Measurements from ENCODE around the gene SMTN.

The SMTN gene

GRCh38 chr22:31136155-31136554 lies 55.0 kb downstream of the SMTN start:
- Mint-ChIP-seq H3K9me3 (no peaks in the 10 kb centered on the region), H3K27ac (no peak overlapping the region), H3K27me3 (no peaks in the 10 kb centered on the region), H3K4me1 (no peaks in the 10 kb centered on the region), H3K36me3 (ENCODE audit: low read depth) (no peaks in the 10 kb centered on the region), H3K4me3 (no peak overlapping the region)
- DNase-seq (no peak), ATAC-seq (no peak)

- no peak overlapping the region for H3K27ac Mint-ChIP-seq
- H3K9me3 Mint-ChIP-seq: no peaks in the 10 kb centered on the region
- ATAC-seq (no peak), DNase-seq (no peak)
- H3K27me3 Mint-ChIP-seq: no peaks in the 10 kb centered on the region
- no peaks in the 10 kb centered on the region for H3K36me3 Mint-ChIP-seq (ENCODE audit: low read depth)
- no peak overlapping the region for H3K4me3 Mint-ChIP-seq
- no peaks in the 10 kb centered on the region for H3K4me1 Mint-ChIP-seq
Measured at GRCh38 chr22:31136711-31137110, 55.6 kb downstream of the SMTN start.

- Mint-ChIP-seq H3K9me3 (no peaks in the 10 kb centered on the region), H3K36me3 (ENCODE audit: low read depth) (no peaks in the 10 kb centered on the region), H3K4me1 (no peaks in the 10 kb centered on the region), H3K27ac (no peak overlapping the region), H3K4me3 (no peak overlapping the region), H3K27me3 (no peaks in the 10 kb centered on the region)
- no peak for DNase-seq
- ATAC-seq: no peak
Measured at GRCh38 chr22:31137721-31138120, 56.6 kb downstream of the SMTN start.

GRCh38 chr22:31138126-31138525 lies 57.0 kb downstream of the SMTN start:
- DNase-seq: no peak
- no peak for ATAC-seq
- Mint-ChIP-seq H3K4me3 (no peak overlapping the region), H3K27ac (no peak overlapping the region), H3K4me1 (no peaks in the 10 kb centered on the region), H3K36me3 (ENCODE audit: low read depth) (no peaks in the 10 kb centered on the region), H3K27me3 (no peaks in the 10 kb centered on the region), H3K9me3 (no peaks in the 10 kb centered on the region)

- Mint-ChIP-seq H3K36me3 (ENCODE audit: low read depth) (no peaks in the 10 kb centered on the region), H3K27me3 (no peaks in the 10 kb centered on the region), H3K4me1 (no peaks in the 10 kb centered on the region), H3K4me3 (no peak overlapping the region), H3K9me3 (no peaks in the 10 kb centered on the region), H3K27ac (no peak overlapping the region)
- DNase-seq (no peak), ATAC-seq (no peak)
Measured at GRCh38 chr22:31139066-31139465, 57.9 kb downstream of the SMTN start.

GRCh38 chr22:31139866-31140716 lies 59.0 kb downstream of the SMTN start, which contains the start of gene PLA2G3:
Gene PLA2G3 (minus strand): TSS chr22:31140508. CDS start chr22:31140354, 154 bp downstream.
- Mint-ChIP-seq H3K27ac (no peak within 1 kb of the TSS), H3K4me1 (no peaks in the 10 kb centered on the region), H3K9me3 (peaks cover 5% of the 10 kb centered on the region), H3K27me3 (no peaks in the 10 kb centered on the region), H3K4me3 (no peak within 1 kb of the TSS), H3K36me3 (ENCODE audit: low read depth) (no peaks in the 10 kb centered on the region)
- no peak for ATAC-seq
- no peak for DNase-seq

- Mint-ChIP-seq H3K36me3 (ENCODE audit: low read depth) (no peaks in the 10 kb centered on the region), H3K4me3 (no peak overlapping the region), H3K9me3 (peaks cover 6% of the 10 kb centered on the region), H3K27ac (no peak overlapping the region), H3K27me3 (no peaks in the 10 kb centered on the region), H3K4me1 (no peaks in the 10 kb centered on the region)
- no peak for ATAC-seq
- DNase-seq: no peak
Measured at GRCh38 chr22:31140746-31141145, 59.6 kb downstream of the SMTN start.

- H3K9me3 Mint-ChIP-seq: peaks cover 6% of the 10 kb centered on the region
- no peaks in the 10 kb centered on the region for H3K36me3 Mint-ChIP-seq (ENCODE audit: low read depth)
- H3K27me3 Mint-ChIP-seq: no peaks in the 10 kb centered on the region
- ATAC-seq (no peak), DNase-seq (no peak)
- no peaks in the 10 kb centered on the region for H3K4me1 Mint-ChIP-seq
- H3K4me3 Mint-ChIP-seq: no peak overlapping the region
- no peak overlapping the region for H3K27ac Mint-ChIP-seq
Measured at GRCh38 chr22:31141551-31141950, 60.4 kb downstream of the SMTN start.

- Mint-ChIP-seq H3K4me3 (no peak overlapping the region), H3K9me3 (peaks cover 6% of the 10 kb centered on the region), H3K4me1 (no peaks in the 10 kb centered on the region), H3K27ac (no peak overlapping the region), H3K36me3 (ENCODE audit: low read depth) (no peaks in the 10 kb centered on the region), H3K27me3 (no peaks in the 10 kb centered on the region)
- no peak for DNase-seq
- ATAC-seq: no peak
Measured at GRCh38 chr22:31142285-31142684, 61.2 kb downstream of the SMTN start.

- no peak for ATAC-seq
- H3K27ac Mint-ChIP-seq: no peak overlapping the region
Measured at GRCh38 chr22:31143038-31143437, 61.9 kb downstream of the SMTN start.

GRCh38 chr22:31143537-31143936 lies 62.4 kb downstream of the SMTN start:
- Mint-ChIP-seq H3K9me3 (peaks cover 6% of the 10 kb centered on the region), H3K36me3 (ENCODE audit: low read depth) (no peaks in the 10 kb centered on the region), H3K4me1 (no peaks in the 10 kb centered on the region), H3K4me3 (no peak overlapping the region), H3K27me3 (no peaks in the 10 kb centered on the region), H3K27ac (no peak overlapping the region)
- no peak for ATAC-seq
- no peak for DNase-seq

More at GRCh38 chr22:31143038-31143437, 61.9 kb downstream of the SMTN start:
- peaks cover 6% of the 10 kb centered on the region for H3K9me3 Mint-ChIP-seq
- no peaks in the 10 kb centered on the region for H3K36me3 Mint-ChIP-seq (ENCODE audit: low read depth)
- H3K4me3 Mint-ChIP-seq: no peak overlapping the region
- no peak for DNase-seq
- H3K4me1 Mint-ChIP-seq: no peaks in the 10 kb centered on the region
- H3K27me3 Mint-ChIP-seq: no peaks in the 10 kb centered on the region

GRCh38 chr22:31144223-31144622 lies 63.1 kb downstream of the SMTN start:
- Mint-ChIP-seq H3K36me3 (ENCODE audit: low read depth) (no peaks in the 10 kb centered on the region), H3K27ac (no peak overlapping the region), H3K9me3 (peaks cover 6% of the 10 kb centered on the region), H3K27me3 (no peaks in the 10 kb centered on the region), H3K4me1 (no peaks in the 10 kb centered on the region), H3K4me3 (no peak overlapping the region)
- peak; percentile 30 for ATAC-seq
- DNase-seq: no peak

GRCh38 chr22:31148488-31148887 lies 67.4 kb downstream of the SMTN start:
- DNase-seq: no peak
- H3K4me1 Mint-ChIP-seq: no peaks in the 10 kb centered on the region
- H3K36me3 Mint-ChIP-seq (ENCODE audit: low read depth): no peaks in the 10 kb centered on the region
- ATAC-seq: no peak
- no peak overlapping the region for H3K4me3 Mint-ChIP-seq
- no peak overlapping the region for H3K27ac Mint-ChIP-seq
- peaks cover 6% of the 10 kb centered on the region for H3K9me3 Mint-ChIP-seq
- no peaks in the 10 kb centered on the region for H3K27me3 Mint-ChIP-seq

GRCh38 chr22:31148953-31149627 lies 68.0 kb downstream of the SMTN start:
- H3K4me1 Mint-ChIP-seq: no peaks in the 10 kb centered on the region
- ATAC-seq: peak; percentile 77
- H3K4me3 Mint-ChIP-seq: no peak overlapping the region
- H3K27me3 Mint-ChIP-seq: no peaks in the 10 kb centered on the region
- peaks cover 6% of the 10 kb centered on the region for H3K9me3 Mint-ChIP-seq
- peak; percentile 36 for DNase-seq
- no peaks in the 10 kb centered on the region for H3K36me3 Mint-ChIP-seq (ENCODE audit: low read depth)
- no peak overlapping the region for H3K27ac Mint-ChIP-seq

GRCh38 chr22:31150615-31151014 lies 69.5 kb downstream of the SMTN start:
- ATAC-seq (no peak), DNase-seq (no peak)
- H3K27me3 Mint-ChIP-seq: no peaks in the 10 kb centered on the region
- H3K4me1 Mint-ChIP-seq: no peaks in the 10 kb centered on the region
- H3K36me3 Mint-ChIP-seq (ENCODE audit: low read depth): no peaks in the 10 kb centered on the region
- no peak overlapping the region for H3K4me3 Mint-ChIP-seq
- no peak overlapping the region for H3K27ac Mint-ChIP-seq
- no peaks in the 10 kb centered on the region for H3K9me3 Mint-ChIP-seq
